Esophagus squamous epithelium (tissue), 5 donors: ENCODE results near the gene ZNF497. TPM values are rescaled to one million over a fixed set of nuclear protein-coding genes. Genes with fewer than 3 reads are reported as not detected.
A peak's percentile ranks its signal among the peaks of the same experiment; 100 is the strongest.

Experiments
- DNase-seq: peaks from one replicate; lab custom pipeline; 2025; lab: John Stamatoyannopoulos, UW
- H3K27ac ChIP-seq, 4 donors: fragments of 200-600 bp; sonication (generic); one replicate each; pipeline ENCODE4 v1.5.1; 2016 to 2019; ENCODE audit warnings: mild to moderate bottlenecking in 1 of 4
- H3K27me3 ChIP-seq, 4 donors: fragments of 200-600 bp; sonication (generic); 1 replicate in 3 of 4; 2 replicates in 1 of 4; pipeline versions ENCODE4 v1.5.1 to v1.6.0; 2017 to 2021; ENCODE audit warnings: antibody characterized with exemption in 1 of 4
- H3K36me3 ChIP-seq, 3 donors: fragments of 200-600 bp; sonication (generic); one replicate each; pipeline ENCODE4 v1.5.1; 2016 to 2019
- H3K4me1 ChIP-seq, 3 donors: fragments of 200-600 bp; sonication (generic); one replicate each; pipeline ENCODE4 v1.5.1; 2017 to 2019
- H3K4me3 ChIP-seq, 4 donors: fragments of 200-600 bp; sonication (generic); 1 replicate in 3 of 4; 2 replicates in 1 of 4; pipeline ENCODE4 v1.5.1; 2016 to 2019; ENCODE audit warnings: mild to moderate bottlenecking in 2 of 4, moderate library complexity in 1 of 4
- H3K9me3 ChIP-seq, 3 donors: fragments of 200-600 bp; sonication (generic); one replicate each; pipeline ENCODE4 v1.5.1; 2016 to 2019
- CTCF ChIP-seq, 6 experiments: fragments of 450-650 bp in 4 of 6; fragments of 200-600 bp in 2 of 6; sonication (generic) in 2 of 6; IDR thresholded peaks; one replicate each; pipeline ENCODE4 v1.5.1; 2016 to 2019; ENCODE audit warnings: antibody characterized with exemption in 6 of 6, mild to moderate bottlenecking in 4 of 6, moderate library complexity in 4 of 6
- POLR2A ChIP-seq, 4 donors: fragments of 450-650 bp; IDR thresholded peaks; one replicate each; pipeline ENCODE4 v1.6.1; 2017; ENCODE audit warnings: antibody characterized with exemption in 4 of 4, mild to moderate bottlenecking in 4 of 4, moderate library complexity in 3 of 4
- WGBS, 2 donors: methylation state at CpG; one replicate each; pipeline ENCODE4 v1.1.5; 2018; 5-methylcytosine and 5-hydroxymethylcytosine counted together
- intact Hi-C: fragments of 100-400 bp; cut with DNase I; formaldehyde crosslinking; loops from one replicate; pipeline ENCODE4 v1.15.0; 2022
- total RNA-seq, 4 donors: library from RNA; depleted of rRNA; stranded (reverse); fragments of >200 nt; gene quantifications; one replicate each; pipeline ENCODE4 v1.1.0, GENCODE V29; 2016
- donor health status: DM: yes; HTN: yes; CAD: no.

Gene ZNF497
- total RNA-seq, 4 donors from 2014 or later: 0.87 to 1.9 (median 1.4) TPM

- no peaks in the 10 kb centered on the region for H3K9me3 ChIP-seq
- H3K27me3 ChIP-seq: no peaks in the 10 kb centered on the region
- H3K4me1 ChIP-seq: peaks cover 0 to 7% (median 0%) of the 10 kb centered on the region in 3 donors
- no peak overlapping the region for H3K4me3 ChIP-seq
- no peak for DNase-seq
- intact Hi-C loops: no loop called here
- peaks cover 0 to 26% (median 0%) of the 10 kb centered on the region in 3 donors for H3K36me3 ChIP-seq
- TF ChIP-seq CTCF (IDR thresholded peaks at IDR 0.05): no peak
- TF ChIP-seq POLR2A (IDR thresholded peaks at IDR 0.05): no peak
- H3K27ac ChIP-seq: no peak overlapping the region
- WGBS, 2 donors: 74 to 93% methylated on average over 3 to 10 of the region's 106 CpGs
These were observed 5.3 kb upstream of the ZNF497 start for GRCh38 chr19:58367698-58368454.

GRCh38 chr19:58366585-58367430 lies 4.3 kb upstream of the ZNF497 start:
- H3K27me3 ChIP-seq: no peaks in the 10 kb centered on the region
- H3K4me3 ChIP-seq: no peak overlapping the region
- peaks cover 0 to 11% (median 1%) of the 10 kb centered on the region in 3 donors for H3K4me1 ChIP-seq
- H3K27ac ChIP-seq: no peak overlapping the region
- TF ChIP-seq POLR2A (IDR thresholded peaks at IDR 0.05) (no peak), CTCF (IDR thresholded peaks at IDR 0.05) (no peak)
- intact Hi-C loops: no loop called here
- peaks cover 0 to 26% (median 0%) of the 10 kb centered on the region in 3 donors for H3K36me3 ChIP-seq
- no peak for DNase-seq
- no peaks in the 10 kb centered on the region for H3K9me3 ChIP-seq
- 80 to 93% methylated on average over 21 to 23 of the region's 32 CpGs for WGBS, 2 donors

- TF ChIP-seq CTCF (IDR thresholded peaks at IDR 0.05): no peak
- TF ChIP-seq POLR2A (IDR thresholded peaks at IDR 0.05): no peak
- Histone ChIP-seq H3K36me3 (peaks cover 0 to 25% (median 0%) of the 10 kb centered on the region in 3 donors), H3K4me1 (peaks cover 0 to 19% (median 7%) of the 10 kb centered on the region in 3 donors), H3K9me3 (no peaks in the 10 kb centered on the region), H3K4me3 (no peak overlapping the region), H3K27me3 (no peaks in the 10 kb centered on the region), H3K27ac (no peak overlapping the region)
- 65 to 70% methylated on average over 4 to 5 of the region's 5 CpGs for WGBS, 2 donors
- DNase-seq: no peak
- intact Hi-C loops: no loop called here
These were observed 1.6 kb upstream of the ZNF497 start for GRCh38 chr19:58364146-58364545.

GRCh38 chr19:58361900-58362271 lies 665 bp downstream of the ZNF497 start:
- intact Hi-C loops: no loop called here
- WGBS, 2 donors: 2 to 13% methylated on average over 7 to 13 of the region's 28 CpGs
- H3K27ac ChIP-seq: peak overlapping the region; percentile 85 to 97 (median 92)
- H3K9me3 ChIP-seq: peaks cover 0 to 5% (median 0%) of the 10 kb centered on the region in 3 donors
- peaks cover under 1 to 28% (median 10%) of the 10 kb centered on the region in 3 donors for H3K4me1 ChIP-seq
- H3K36me3 ChIP-seq: peaks cover 0 to 9% (median 0%) of the 10 kb centered on the region in 3 donors
- peak overlapping the region; percentile 55 to 83 (median 77) for H3K4me3 ChIP-seq
- DNase-seq: no peak
- TF ChIP-seq CTCF (IDR thresholded peaks at IDR 0.05): no peak
- TF ChIP-seq POLR2A (IDR thresholded peaks at IDR 0.05): no peak
- H3K27me3 ChIP-seq: peaks cover 0 to 10% (median 0%) of the 10 kb centered on the region in 4 donors
